GM19468 (cell line): ENCODE measurements around the gene HADH.
"Not testable (repeated sequence)": the region's sequence is repeated elsewhere in the genome, so short reads cannot be mapped to it uniquely, and the experiment has no call there.

ENCODE experiments used
- ATAC-seq: cut with Tn5 transposase; IDR thresholded peaks from one replicate; pipeline ENCODE4 v1.9.1; 2021; ENCODE audit warnings: mild to moderate bottlenecking, moderate library complexity, moderate number of reproducible peaks; ENCODE audit not compliant: unreplicated experiment; ENCODE audit errors: extremely low read depth

Gene HADH

DNA sequence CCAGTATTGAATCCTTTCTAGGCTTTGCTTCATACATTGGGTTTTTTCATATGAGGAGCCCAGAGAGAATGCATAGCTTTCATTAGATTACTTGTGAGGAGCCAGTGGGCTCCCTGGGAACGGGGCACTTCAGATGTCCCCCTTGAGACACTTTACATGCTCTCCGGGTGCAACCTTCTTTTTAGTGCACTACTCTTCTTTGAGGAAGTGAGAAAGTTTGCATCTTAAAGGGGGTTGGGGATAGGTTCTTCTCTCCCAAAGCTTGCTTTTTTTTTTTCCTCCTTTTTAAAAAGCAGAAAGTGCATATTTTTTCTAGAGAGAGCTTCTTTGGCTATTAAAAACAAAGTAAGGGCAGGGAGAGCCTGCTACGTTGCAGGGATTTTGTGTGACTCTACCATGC, 4.3 kb downstream of the HADH start:
- ATAC-seq = peak; percentile 19

DNA sequence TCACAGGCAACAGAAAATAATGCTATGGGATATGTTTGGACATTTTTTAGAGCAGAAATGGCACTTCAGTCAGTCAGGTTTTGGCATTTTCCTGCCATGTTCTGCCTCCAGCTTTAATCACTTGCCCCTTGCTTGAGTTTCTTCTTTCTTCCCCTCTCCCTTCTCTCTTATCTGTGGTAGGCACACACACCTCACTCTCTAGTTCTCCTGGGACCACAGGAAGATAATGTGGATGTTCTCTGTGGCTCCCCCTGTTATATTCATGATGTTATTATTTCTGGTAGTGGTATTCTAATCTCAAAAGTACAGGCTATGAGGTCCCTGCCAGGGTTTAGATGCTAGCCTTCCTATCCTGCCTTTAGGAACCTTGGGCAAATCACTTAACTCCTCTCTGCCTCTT, 5.2 kb downstream of the HADH start:
- no peak for ATAC-seq

DNA sequence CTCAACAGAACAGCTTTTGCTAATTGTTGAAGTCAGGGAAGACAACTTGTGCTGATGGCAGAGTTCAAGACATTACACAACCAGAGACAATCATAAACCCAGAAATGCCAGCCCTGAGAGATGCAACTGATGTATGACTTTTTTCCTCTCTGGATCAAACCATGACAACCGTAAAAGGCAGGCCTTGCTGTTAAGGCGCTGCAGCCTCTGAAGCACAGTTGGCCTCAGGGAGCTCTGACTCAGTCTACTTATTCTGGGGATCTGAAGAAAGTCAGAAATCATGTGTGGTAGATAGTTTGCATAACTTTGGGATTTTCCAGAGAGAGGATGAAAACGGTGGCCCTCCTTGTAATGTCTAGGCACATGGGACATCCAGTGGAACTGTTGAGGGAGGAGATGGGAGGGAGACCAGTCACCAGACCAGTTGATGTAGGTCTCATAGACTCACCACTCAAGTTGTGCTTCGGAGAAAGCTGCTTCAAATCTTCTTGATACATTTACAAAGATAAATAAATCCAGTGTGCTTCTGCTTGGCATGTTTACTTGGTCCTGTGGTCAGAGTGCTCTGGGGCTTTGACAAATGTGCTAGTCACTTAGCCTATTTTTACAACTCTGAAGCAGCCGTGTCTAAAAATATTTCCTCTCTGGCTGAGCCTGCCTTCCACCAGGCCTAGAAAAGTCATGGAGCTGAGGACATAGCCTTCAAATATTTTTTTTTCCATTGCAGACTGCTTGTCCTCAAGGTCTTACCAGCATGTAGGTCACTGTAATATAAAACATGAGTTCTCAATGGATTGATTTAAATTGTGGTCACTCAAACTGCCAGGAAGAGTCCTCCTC, 7.5 kb downstream of the HADH start:
- ATAC-seq = no peak

DNA sequence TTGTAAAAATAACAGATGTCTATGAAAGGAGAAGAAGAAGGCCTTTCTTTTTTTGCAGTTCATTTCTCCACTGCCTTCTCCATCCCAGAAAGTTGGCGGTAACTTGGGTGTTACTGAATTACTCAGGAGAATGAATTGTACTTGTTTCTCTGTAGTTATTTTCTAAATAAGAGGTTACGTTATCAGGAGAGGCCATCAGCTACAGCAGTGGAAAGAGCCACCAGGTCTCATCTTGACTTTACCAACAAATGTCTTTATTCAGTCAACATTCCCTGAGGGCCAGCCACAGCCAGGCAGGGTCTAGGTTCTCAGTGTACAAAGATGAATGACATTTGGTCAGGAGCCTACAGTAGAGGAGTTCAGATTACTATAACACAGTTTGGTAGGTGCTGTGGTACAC, 8.1 kb downstream of the HADH start:
- no peak for ATAC-seq

DNA sequence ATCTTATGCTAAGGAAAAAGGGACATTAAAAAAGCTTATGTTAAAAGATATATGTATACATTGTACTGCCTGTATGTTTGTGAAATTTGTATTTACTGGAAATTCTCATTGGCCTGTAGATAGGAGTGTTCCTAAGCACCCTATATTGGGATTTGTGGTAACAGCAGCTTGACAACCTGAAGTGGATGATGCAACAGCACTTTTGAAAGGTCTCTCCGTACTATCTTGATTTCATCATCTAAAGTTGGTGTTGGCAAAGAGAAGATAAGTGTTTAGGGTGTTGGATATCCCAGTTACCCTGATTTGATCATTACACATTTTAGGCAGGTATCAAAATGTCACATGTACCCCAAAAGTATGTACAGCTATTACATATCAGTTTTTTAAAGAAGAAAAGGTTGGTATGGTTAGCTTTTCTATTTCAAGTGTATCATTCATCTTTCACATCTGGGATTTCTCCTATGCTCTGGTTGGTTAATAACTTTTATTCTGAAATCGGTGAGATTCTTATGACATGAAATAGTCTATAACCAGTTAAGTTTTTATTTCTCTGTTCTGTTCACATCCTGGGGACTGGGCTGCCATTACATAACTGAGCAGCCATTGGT, 10.3 kb downstream of the HADH start:
- no peak for ATAC-seq

DNA sequence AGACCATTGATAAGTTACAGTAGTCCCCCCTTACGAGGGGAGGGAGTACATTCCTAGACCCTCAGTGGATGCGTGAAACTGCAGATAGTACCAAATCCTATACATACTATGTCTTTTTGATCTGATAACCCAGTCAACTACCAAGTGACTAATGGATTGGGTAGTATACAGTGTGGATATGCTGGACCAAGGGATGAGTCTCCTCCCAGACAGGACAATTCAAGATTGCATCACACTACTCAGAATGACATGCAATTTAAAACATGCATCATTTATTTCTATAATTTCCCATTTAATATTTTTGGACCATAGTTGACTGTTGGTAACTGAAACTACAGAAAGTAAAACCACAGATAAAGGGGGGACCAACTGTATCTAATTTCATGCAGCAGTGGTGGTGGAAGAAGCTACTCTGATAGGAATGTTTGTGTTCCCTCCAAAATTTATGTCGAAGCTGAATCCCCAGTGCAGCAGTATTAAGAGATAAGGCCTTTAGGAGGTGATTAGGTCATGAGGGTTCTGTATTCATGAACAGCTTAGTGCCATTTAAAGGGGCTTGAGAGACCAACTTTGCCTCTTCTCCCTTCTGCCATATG, 11.9 kb downstream of the HADH start:
- ATAC-seq = no peak

DNA sequence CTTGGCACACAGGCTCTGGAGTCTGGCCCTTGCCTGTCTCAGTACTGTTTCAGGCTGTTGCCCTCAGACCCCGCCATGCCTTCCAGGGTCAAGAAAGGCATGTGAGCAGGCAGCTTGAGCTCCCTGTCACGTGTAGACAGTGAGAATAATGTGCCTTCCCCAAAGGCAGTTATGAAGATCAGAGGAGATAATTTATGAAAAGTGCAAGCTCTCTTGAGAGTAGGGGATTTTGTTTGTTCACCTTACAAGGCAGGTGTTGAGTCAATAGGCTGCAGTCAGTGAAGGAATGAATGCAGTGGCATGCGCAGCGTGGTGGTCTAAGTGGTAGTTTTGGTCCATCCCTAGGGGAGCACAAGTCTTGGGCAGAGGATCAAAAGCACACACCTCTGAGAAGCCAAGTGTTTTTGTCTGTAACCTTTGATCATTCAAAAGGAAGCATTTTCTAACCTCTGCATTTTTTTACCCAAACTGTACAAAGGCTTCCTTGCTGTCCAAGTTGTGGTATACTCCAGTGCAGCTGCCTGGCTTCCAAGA, 14.4 kb downstream of the HADH start:
- ATAC-seq = peak; percentile 17

DNA sequence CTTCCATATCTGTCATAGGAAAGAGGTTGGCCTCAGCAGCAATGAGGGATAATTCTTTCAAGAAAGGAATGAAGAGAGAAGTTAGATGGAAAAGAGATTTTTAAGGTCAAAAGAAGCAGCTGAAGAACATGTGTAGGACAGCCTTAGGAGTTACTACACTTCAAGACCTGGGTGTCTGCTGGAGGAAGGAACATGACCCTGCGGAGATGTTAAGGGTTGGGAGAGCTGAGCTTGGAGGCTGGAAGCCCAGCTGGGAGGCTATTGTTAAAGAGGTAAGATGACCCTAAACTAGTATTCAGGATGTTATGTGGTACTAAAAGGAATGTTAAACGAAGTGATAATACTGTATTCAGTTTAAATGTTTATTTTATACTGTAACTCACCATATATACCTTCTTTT, 15.0 kb downstream of the HADH start:
- ATAC-seq = no peak

DNA sequence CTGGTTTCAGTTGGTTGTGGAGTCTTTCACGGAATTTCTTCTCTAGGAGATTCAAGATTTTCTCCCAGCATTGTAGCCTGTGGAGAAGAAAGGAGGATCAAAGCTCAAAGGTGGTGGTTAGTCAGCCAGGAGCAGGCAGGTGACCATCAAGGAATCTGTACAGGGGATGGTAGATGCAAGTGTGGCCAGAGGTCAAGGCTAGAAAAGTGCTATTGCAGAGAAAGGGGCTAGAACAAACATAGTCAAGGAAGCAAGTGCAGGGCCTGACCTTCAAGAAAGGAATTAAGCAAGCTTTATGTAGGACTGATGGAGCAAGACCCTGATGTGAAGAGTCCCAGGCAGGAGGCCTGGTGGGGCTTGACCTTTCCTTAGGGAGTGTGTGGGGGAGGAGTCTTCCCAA, 16.1 kb downstream of the HADH start:
- ATAC-seq = no peak

DNA sequence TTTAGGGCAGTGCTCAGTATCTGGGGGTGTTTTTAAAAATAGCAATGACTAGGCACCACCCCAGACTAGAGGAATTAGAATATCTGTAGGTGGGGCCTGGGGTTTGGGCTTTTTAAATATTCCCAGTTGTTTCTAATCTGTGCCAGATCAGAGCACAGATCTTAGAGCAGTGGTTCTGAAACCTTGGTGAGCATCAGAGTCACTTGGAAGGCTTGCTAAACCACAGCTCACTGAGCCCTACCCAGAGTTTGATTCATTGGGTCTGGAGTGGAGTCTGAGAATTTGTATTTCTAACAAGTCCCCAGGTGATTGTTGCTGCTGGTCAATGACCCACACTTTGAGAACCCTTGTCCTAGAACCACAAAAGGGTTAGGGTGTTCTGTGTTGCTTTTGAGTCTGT, 16.7 kb downstream of the HADH start:
- ATAC-seq = no peak

DNA sequence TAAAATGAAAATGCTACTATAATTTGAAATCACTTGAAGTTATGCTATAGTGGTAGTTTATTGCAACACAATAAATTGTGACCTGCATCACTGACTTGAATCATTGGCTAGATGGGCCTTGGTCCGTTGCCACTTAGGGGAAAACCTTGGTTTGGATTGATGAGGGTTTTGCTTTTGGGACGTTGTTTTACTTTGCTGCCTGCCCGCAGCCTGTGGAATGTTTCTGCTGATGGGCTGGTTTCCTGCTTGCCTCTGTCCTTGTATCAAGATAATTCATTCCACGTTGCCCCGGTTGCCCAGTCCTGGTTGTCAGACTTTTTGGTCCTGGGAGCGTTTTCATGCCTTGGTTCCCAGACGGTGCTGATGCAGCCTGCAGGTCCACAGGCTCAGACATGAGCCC, 18.3 kb downstream of the HADH start:
- ATAC-seq = no peak

DNA sequence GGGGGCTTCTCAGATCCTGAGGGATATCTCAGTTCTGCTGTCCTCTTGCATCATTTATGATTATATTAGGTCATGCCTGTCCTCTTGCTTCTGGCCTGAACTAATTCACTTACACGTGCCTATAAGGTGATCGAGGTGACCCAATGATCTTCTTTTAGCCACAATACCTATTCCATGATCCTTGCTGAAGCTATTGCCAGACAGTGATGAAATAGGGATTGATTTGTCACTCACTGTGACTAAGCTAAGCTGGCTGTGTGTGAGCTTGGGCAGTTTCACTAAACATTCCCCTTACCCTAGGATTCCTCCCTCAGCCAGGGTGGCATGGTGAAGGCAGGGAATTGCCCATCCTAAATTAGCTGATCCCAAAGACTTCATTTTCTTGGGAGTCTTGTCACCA, 19.0 kb downstream of the HADH start:
- ATAC-seq = no peak

DNA sequence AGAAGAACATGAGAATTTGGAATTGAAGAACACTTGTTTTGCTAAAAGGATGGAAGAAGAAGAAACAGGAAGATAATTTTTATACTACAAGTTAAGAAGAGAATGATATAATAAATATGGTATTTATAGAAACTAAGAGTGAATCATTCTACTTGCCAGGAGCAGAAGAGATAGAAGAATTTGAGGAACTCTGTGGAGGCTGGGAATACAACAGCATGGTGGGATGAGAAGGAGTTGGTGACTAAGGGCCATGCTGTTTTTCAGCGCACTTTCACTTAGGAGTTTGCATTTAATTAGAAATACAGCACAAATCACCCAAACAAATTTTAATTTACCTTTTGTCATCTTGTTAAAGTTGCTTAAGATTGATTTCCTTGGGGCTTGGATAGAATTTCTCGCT, 20.5 kb downstream of the HADH start:
- ATAC-seq = no peak

DNA sequence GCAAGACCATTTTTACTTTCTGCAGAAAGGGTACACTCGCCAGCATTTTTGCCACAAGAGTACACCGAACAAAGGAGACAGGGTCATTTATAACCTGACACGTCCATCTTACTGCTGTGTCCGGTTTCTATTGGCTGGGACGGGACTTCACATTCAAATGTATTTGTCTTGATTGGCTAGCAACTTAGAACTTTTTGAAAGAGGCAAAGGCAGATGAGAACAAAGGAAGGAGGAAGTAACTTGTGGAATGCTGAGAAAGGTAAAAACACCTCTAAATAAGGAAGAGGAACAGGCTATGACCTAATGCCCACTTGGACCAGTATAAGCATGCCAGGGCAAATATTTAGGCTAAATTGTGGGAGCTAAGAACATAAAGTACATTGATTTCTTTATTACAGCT, 22.7 kb downstream of the HADH start:
- not testable (repeated sequence) for ATAC-seq

DNA sequence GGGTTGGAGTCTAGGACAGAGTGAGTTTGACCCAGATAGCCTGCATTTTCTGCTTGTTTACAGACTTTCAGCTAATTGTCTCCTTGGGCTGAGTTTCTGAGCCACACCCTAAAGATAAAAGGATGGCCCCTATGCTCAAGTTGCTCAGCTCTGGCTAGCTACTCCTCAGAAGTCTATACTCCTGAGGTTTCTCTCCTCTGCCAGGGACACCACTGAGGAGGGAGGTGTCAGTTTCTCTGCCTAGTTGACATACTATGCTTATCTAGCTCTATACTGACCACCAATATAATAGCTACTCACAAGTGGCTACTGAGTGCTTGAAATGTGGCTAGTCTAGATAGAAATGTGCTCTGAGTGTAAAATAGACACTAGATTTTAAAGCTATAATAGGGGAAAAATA, 23.6 kb downstream of the HADH start:
- ATAC-seq = no peak

DNA sequence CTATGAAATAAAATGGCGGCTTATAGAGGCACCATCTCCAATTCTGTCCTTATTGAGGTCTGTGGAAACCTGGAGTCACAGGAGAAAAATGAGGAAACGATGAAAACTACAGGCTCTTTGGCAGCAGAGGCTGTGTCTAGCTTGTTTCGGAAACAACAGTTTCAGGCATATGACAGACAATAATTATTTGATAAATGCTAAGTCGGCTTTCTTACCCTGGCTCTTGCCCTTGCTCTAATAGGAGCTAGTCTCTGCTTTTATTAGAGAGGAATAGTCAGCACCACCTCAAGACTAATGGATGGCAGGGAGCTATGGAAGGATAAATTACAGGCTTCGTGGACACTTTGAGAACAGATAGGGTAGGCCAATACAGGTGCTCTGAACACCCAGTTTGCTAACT, 24.3 kb downstream of the HADH start:
- no peak for ATAC-seq

DNA sequence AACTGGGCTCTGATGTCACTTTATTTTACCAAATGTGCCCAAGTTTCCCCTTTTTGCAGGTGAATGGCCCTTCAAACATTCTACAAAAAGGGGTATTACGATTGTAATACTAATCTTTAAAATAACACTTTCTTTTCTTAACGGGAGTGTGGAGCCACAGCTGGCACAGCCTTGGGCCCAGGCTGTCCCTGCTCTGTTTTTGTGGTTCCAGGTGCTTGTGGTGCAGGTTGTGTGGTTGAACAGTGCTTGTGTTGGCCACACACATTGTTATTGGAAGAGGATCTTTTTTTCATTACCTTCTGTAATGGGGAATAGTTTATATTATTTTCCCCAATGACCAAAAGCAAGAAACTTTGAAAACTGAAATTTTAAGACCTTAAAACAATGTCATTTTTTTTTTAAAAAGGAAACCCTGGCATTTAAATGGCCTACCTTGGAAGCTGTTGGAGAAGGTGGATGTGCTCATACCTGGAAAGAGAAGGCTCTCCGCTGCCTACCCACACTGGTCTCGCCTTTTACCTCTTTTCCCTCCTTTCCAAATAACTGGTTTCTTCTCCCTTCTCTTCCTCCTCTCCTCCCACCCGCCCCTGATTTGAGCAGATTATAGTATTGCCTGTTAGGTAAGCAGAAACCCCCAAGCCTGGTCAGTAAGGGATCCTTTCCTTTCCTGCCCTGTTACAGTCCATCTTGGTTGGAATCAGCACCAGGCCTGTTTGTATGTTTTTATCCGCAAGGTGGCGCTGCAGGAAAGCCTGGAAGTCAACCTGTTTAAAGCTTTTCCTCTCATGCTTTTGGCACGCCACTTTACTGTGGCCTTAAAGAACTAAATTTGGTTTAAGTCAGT, 28.6 kb downstream of the HADH start:
- ATAC-seq = no peak

DNA sequence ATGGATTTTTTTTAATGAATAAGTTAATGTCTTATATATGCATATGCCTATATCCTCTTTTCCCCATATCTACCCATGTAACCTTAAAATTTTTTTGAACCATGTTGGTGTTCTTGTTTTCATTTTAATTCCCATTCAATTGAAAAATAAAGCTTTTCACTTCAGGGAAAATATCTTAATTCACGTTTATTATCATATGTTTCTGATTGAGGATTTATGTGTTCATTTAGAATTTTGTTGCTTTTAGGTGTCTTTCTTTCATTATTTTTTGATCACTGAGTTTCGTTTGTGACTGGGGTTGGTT, 29.1 kb downstream of the HADH start:
- no peak for ATAC-seq

DNA sequence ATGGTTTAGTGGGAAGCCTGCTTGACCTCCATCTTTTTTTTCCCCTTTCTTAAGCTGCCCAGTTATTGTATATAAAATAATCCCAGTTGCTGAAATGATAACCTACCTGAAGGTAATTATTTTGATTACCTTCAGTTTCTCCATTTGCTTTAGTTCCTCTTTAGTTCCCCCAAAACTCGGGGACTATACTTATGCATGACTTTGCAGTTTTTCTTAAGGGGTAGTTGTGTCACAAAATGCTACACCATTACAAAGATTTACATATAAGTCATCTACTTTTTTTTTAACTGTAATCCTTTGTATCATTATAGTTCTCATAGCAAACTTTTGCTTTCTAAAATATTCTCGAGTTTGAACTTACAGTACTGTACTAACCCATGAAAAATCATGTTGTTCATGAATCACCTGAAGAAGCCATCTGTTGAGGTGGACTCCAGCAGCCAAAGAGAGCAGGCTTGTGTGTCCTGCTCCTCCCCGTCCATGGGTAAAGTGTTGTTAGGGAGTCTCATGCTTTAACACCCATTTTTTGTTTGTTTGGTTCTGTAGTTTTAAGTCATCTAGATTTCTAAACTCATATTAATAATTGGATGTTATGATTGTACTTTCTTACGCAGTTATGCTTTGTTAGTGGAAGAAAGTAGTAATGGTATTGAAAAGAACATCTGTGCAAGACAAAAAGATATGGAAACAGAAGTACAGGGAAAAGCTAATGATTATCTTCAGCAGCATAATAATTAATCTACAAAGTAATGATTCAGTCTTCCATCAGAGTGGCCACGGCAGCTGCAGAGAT, 34.6 kb downstream of the HADH start:
- no peak for ATAC-seq

DNA sequence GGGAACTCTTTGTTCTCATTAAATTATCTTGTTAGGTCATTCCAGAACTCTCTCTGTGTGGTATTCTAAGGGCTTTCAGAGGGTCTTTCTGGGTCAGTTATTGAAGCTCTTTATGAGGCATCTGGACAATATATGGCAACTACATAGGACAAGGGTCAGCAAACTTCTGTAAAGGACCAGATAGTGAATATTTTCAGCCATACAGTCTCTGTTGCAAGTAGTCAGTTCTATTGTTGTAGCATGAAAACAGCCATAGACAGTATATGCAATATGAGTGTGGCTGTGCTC, 35.1 kb downstream of the HADH start:
- ATAC-seq = no peak
